Ascending aorta (tissue), 2 donors: ENCODE data around the gene NDUFV2. TPM values are rescaled to one million over a fixed set of nuclear protein-coding genes. Genes with fewer than 3 reads are reported as not detected.

Source experiments
- DNase-seq, 2 donors: peaks; one replicate each; pipeline ENCODE4 v3.0.0-alpha.2; 2019; ENCODE audit warnings: low spot score in 2 of 2
- H3K27ac ChIP-seq, 2 donors: fragments of 200-600 bp; sonication (generic); one replicate each; pipeline ENCODE4 v1.5.1; 2016 to 2017; ENCODE audit warnings: mild to moderate bottlenecking in 1 of 2
- H3K27me3 ChIP-seq: fragments of 200-600 bp; sonication (generic); one replicate; pipeline ENCODE4 v1.5.1; 2017
- H3K36me3 ChIP-seq, 2 donors: fragments of 200-600 bp; sonication (generic); one replicate each; pipeline ENCODE4 v1.5.1; 2016
- H3K4me1 ChIP-seq, 2 donors: fragments of 200-600 bp; sonication (generic); one replicate each; pipeline ENCODE4 v1.5.1; 2016 to 2017; ENCODE audit warnings: mild to moderate bottlenecking in 1 of 2
- H3K4me3 ChIP-seq, 2 donors: fragments of 200-600 bp; sonication (generic); one replicate each; pipeline ENCODE4 v1.5.1; 2016 to 2017; ENCODE audit warnings: mild to moderate bottlenecking in 1 of 2
- H3K9me3 ChIP-seq, 2 donors: fragments of 200-600 bp; sonication (generic); one replicate each; pipeline ENCODE4 v1.5.1; 2016
- intact Hi-C: fragments of 100-400 bp; cut with DNase I; formaldehyde crosslinking; loops from one replicate; pipeline ENCODE4 v1.15.1; 2023
- total RNA-seq: library from RNA; depleted of rRNA; stranded (reverse); fragments of >200 nt; gene quantifications from one replicate; pipeline ENCODE4 v1.1.0, GENCODE V29; 2016
- TF ChIP-seq, protein P1 (sequence below), 3 experiments: fragments of 200-600 bp in 2 of 3; fragments of 450-650 bp in 1 of 3; sonication (generic) in 2 of 3; IDR thresholded peaks; one replicate each; pipeline ENCODE4 v1.5.1; 2016 to 2019; ENCODE audit warnings: antibody characterized with exemption in 3 of 3, mild to moderate bottlenecking in 1 of 3, moderate library complexity in 1 of 3

Gene NDUFV2
- total RNA-seq, 1 donor from 2014 or later: 48.6 TPM

DNA sequence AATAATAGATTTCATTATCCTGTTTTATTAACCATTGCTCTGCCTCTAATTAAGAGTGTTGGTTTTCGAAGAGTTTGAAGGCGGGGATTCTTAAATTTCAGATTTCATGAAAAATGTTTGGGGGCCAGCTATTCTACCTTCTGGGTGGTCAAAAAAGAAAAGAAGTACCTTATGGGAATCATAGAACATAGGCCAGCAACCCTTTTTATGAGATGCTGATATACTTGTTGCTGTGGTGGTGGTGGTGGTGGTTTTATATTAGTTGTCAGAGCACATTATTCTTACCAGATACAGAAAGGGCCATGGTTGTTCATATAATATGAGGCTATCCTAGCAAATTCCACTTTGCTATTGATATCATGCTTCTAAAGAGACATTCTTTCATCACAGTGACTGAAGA lies 38.5 kb downstream of the NDUFV2 start:
- Histone ChIP-seq H3K27ac (no peak overlapping the region), H3K4me3 (no peak overlapping the region), H3K9me3 (no peaks in the 10 kb centered on the region), H3K36me3 (no peaks in the 10 kb centered on the region), H3K4me1 (peaks cover 4 to 57% of the 10 kb centered on the region in 2 donors), H3K27me3 (no peaks in the 10 kb centered on the region)
- TF ChIP-seq, protein P1, sequence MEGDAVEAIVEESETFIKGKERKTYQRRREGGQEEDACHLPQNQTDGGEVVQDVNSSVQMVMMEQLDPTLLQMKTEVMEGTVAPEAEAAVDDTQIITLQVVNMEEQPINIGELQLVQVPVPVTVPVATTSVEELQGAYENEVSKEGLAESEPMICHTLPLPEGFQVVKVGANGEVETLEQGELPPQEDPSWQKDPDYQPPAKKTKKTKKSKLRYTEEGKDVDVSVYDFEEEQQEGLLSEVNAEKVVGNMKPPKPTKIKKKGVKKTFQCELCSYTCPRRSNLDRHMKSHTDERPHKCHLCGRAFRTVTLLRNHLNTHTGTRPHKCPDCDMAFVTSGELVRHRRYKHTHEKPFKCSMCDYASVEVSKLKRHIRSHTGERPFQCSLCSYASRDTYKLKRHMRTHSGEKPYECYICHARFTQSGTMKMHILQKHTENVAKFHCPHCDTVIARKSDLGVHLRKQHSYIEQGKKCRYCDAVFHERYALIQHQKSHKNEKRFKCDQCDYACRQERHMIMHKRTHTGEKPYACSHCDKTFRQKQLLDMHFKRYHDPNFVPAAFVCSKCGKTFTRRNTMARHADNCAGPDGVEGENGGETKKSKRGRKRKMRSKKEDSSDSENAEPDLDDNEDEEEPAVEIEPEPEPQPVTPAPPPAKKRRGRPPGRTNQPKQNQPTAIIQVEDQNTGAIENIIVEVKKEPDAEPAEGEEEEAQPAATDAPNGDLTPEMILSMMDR (IDR thresholded peaks at IDR 0.05): no peak
- intact Hi-C loops: no loop called here
- DNase-seq: no peak

DNA sequence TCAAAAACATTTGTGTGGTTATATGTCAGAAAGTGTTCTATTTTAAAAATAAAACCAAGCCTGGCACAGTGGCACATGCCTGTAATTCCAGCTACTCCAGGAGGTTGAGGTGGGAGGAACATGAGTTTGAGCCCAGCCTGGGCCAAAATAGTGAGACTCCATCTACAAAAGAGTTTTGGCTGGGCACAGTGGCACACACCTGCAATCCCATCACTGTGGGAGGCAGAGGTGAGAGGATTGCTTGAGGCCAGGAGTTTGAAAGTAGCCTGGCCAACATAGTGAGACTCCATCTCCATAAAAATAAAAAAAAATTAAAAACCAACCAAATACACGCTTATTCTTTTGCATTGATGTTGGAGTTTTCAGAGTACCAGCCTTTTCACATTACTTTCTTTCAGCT lies 43.7 kb downstream of the NDUFV2 start:
- H3K27ac ChIP-seq: peak overlapping the region; percentile 4 to 47
- H3K4me1 ChIP-seq: peaks cover 0 to 51% of the 10 kb centered on the region in 2 donors
- TF ChIP-seq, protein P1 (IDR thresholded peaks at IDR 0.05): no peak
- H3K27me3 ChIP-seq: no peaks in the 10 kb centered on the region
- no peaks in the 10 kb centered on the region for H3K9me3 ChIP-seq
- no peak for DNase-seq
- H3K36me3 ChIP-seq: no peaks in the 10 kb centered on the region
- intact Hi-C loops: no loop called here
- no peak overlapping the region for H3K4me3 ChIP-seq

DNA sequence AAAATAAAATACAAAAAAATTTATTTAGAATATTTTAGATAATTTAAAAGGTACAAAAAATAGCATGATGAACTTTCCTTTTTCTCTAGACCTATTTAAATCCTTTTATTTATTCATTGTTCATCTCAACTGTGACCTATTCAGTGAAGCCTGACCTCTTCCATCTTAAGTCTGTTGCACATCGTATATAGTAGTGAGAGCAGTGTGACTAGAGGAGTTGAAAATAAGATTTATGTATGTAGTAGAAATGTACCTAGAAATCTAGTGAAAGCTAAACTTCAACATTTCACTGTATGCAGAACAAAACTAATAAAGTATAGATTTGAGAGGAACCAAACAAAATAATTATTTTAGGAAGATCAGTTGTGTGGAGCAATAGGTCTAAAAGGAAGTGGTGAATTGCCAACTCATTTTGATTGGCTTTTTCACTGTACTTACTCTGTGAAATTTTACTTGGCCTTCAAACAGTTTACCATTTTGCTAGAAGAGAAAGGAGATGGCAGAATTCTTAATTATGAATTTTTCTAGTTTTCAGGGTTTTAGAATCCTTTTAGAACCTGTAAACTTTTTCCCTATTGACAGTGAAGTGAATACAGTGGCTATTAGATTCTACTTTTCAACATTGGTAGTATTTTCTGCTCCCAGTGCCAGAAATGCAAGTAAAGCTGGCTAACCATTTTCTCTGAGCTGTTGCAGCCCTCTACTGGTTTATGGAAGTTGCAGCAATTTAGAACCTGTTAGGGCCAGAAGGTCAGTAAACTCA lies 45.1 kb downstream of the NDUFV2 start:
- Histone ChIP-seq H3K27ac (no peak overlapping the region), H3K4me1 (peaks cover 0 to 46% of the 10 kb centered on the region in 2 donors), H3K36me3 (no peaks in the 10 kb centered on the region), H3K9me3 (no peaks in the 10 kb centered on the region), H3K27me3 (no peaks in the 10 kb centered on the region), H3K4me3 (no peak overlapping the region)
- peak in 1 of 2 donors; percentile 64 for DNase-seq
- TF ChIP-seq, protein P1 (IDR thresholded peaks at IDR 0.05): peak; percentile 74 to 81 (median 77)
- intact Hi-C loops: loop anchor here (1.0 to 2.0 kb wide), 2 partner anchors 45 to 74 kb away; partner anchors contain the start of gene NDUFV2

DNA sequence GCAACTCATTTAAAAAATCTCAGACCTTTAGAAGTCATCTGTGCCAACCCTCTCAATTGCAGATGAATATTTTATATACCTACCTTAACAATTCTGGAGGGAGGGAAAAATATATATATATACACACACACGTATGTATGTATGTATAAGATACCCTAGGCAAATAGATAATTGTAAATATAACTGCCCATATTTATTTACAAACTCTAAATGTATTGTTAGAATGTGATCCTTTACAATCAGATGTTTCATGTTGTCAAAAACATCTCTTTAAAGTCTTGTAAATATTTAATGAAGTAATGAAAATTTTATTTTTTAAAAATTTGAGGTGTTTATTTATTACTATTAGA lies 45.7 kb downstream of the NDUFV2 start:
- no peak for DNase-seq
- no peaks in the 10 kb centered on the region for H3K36me3 ChIP-seq
- H3K4me1 ChIP-seq: peaks cover 0 to 44% of the 10 kb centered on the region in 2 donors
- no peaks in the 10 kb centered on the region for H3K9me3 ChIP-seq
- no peak overlapping the region for H3K27ac ChIP-seq
- intact Hi-C loops: loop anchor here (1.0 to 2.0 kb wide), 2 partner anchors 45 to 75 kb away; partner anchors contain the start of gene NDUFV2
- no peak overlapping the region for H3K4me3 ChIP-seq
- no peaks in the 10 kb centered on the region for H3K27me3 ChIP-seq
- TF ChIP-seq, protein P1 (IDR thresholded peaks at IDR 0.05): no peak

DNA sequence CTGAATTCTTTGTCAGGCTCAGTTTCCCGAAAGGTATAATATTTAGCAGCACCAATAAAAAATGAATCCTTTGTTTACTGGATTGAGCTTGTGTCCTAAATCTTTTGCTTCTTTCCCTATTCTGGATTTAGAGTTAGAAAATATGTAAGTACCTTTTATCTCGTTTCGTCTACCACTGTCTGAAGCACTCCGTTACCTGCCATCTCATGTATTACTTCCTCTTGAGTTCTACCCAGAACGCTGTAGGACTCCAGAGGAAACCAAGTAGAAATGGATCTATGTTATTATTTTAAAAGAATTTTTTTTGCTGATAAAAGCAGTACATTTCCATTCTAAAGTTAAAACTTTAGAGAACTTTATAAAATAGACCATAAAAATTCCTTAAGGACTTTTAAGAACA lies 47.6 kb downstream of the NDUFV2 start:
- H3K9me3 ChIP-seq: no peaks in the 10 kb centered on the region
- no peak overlapping the region for H3K27ac ChIP-seq
- no peak for DNase-seq
- no peak overlapping the region for H3K4me3 ChIP-seq
- TF ChIP-seq, protein P1 (IDR thresholded peaks at IDR 0.05): no peak
- peaks cover 0 to 42% of the 10 kb centered on the region in 2 donors for H3K4me1 ChIP-seq
- H3K27me3 ChIP-seq: no peaks in the 10 kb centered on the region
- intact Hi-C loops: no loop called here
- H3K36me3 ChIP-seq: no peaks in the 10 kb centered on the region
